DND-41 (cell line): ENCODE results near the gene SBF1.

Source experiments
- ATAC-seq: fragments of 200-7000 bp; cut with Tn5 transposase; 3 replicates; pipeline ENCODE4 v1.9.1; 2021; ENCODE audit warnings: low read depth; ENCODE audit not compliant: insufficient read depth
- DNase-seq: peaks from one replicate; pipeline ENCODE4 v3.0.0-alpha.2; 2020
- H2AFZ ChIP-seq: 2 replicates; pipeline ENCODE4 v1.6.0; 2012; ENCODE audit warnings: low read depth, low read length
- H3K27ac ChIP-seq: 2 replicates; pipeline ENCODE4 v1.5.1; 2012; ENCODE audit warnings: low read length, inconsistent platforms
- H3K27me3 ChIP-seq: fragments of 200-600 bp; sonication (generic); 2 replicates; pipeline ENCODE4 v1.6.0; 2012; ENCODE audit warnings: low read length, mild to moderate bottlenecking, inconsistent platforms; ENCODE audit not compliant: insufficient read depth, poor library complexity
- H3K36me3 ChIP-seq: 2 replicates; pipeline ENCODE4 v1.5.1; 2012; ENCODE audit warnings: low read length, inconsistent platforms; ENCODE audit not compliant: insufficient read depth
- H3K4me1 ChIP-seq: 2 replicates; pipeline ENCODE4 v1.5.1; 2012; ENCODE audit warnings: mild to moderate bottlenecking, low read length; ENCODE audit not compliant: insufficient read depth
- H3K4me2 ChIP-seq: 2 replicates; pipeline ENCODE4 v1.6.0; 2012; ENCODE audit warnings: mild to moderate bottlenecking, moderate library complexity, low read length, inconsistent platforms; ENCODE audit not compliant: insufficient read depth
- H3K4me3 ChIP-seq, 2 experiments: fragments of 200-600 bp in 1 of 2; shearing (Covaris generic) in 1 of 2; 2 replicates each; pipeline ENCODE4 v1.5.1; 2012 to 2016; ENCODE audit warnings: inconsistent platforms in 2 of 2, low read length in 2 of 2, mild to moderate bottlenecking in 2 of 2, low read depth in 1 of 2, moderate library complexity in 1 of 2
- H3K79me2 ChIP-seq: 2 replicates; pipeline ENCODE4 v1.6.0; 2012; ENCODE audit warnings: low read length, inconsistent platforms; ENCODE audit not compliant: insufficient read depth
- H3K9ac ChIP-seq: 2 replicates; pipeline ENCODE4 v1.6.0; 2012; ENCODE audit warnings: low read depth, mild to moderate bottlenecking, inconsistent platforms, low read length, moderate library complexity
- H3K9me3 ChIP-seq: 2 replicates; pipeline ENCODE4 v1.5.1; 2012; ENCODE audit warnings: low read length, moderate library complexity, mild to moderate bottlenecking, inconsistent platforms; ENCODE audit not compliant: insufficient read depth, severe bottlenecking
- H4K20me1 ChIP-seq: 2 replicates; pipeline ENCODE4 v1.6.0; 2012; ENCODE audit warnings: low read length; ENCODE audit not compliant: insufficient read depth
- CTCF ChIP-seq: IDR thresholded peaks from 2 replicates; pipeline ENCODE4 v1.5.1; 2012; ENCODE audit warnings: borderline replicate concordance, low read length, moderate library complexity, mild to moderate bottlenecking; ENCODE audit not compliant: poor library complexity, severe bottlenecking; ENCODE audit errors: extremely low read depth
- EZH2 ChIP-seq: IDR thresholded peaks from 3 replicates; pipeline ENCODE4 v1.6.1; 2012; ENCODE audit warnings: borderline replicate concordance, low read depth, mild to moderate bottlenecking, moderate library complexity, low read length, inconsistent platforms; ENCODE audit not compliant: severe bottlenecking

The SBF1 gene

GRCh38 chr22:50443801-50444625 lies 30.8 kb downstream of the SBF1 start:
- H3K36me3 ChIP-seq = peaks cover 85% of the 10 kb centered on the region
- DNase-seq = no peak
- H4K20me1 ChIP-seq = peaks cover 57% of the 10 kb centered on the region
- TF ChIP-seq EZH2 (no peak), CTCF (no peak)
- H3K9me3 ChIP-seq = no peaks in the 10 kb centered on the region
- H3K79me2 ChIP-seq = no peaks in the 10 kb centered on the region
- no peaks in the 10 kb centered on the region for H3K27me3 ChIP-seq
- peaks cover 5% of the 10 kb centered on the region; the same call in 1 of the 2 replicates for H3K4me1 ChIP-seq
- H3K4me3 ChIP-seq = no peak overlapping the region
- no peak overlapping the region for H3K9ac ChIP-seq
- H2AFZ ChIP-seq = no peak overlapping the region
- ATAC-seq = peak; percentile 11
- H3K4me2 ChIP-seq = no peak overlapping the region
- H3K27ac ChIP-seq = no peak overlapping the region

- Histone ChIP-seq H3K27ac (no peak overlapping the region; the same call in 1 of the 2 replicates), H4K20me1 (peaks cover 55% of the 10 kb centered on the region), H3K27me3 (no peaks in the 10 kb centered on the region), H3K4me1 (peaks cover 5% of the 10 kb centered on the region; the same call in 1 of the 2 replicates), H3K9ac (no peak overlapping the region), H3K4me2 (no peak overlapping the region), H3K9me3 (no peaks in the 10 kb centered on the region), H3K36me3 (peaks cover 85% of the 10 kb centered on the region), H2AFZ (no peak overlapping the region), H3K79me2 (no peaks in the 10 kb centered on the region), H3K4me3 (no peak overlapping the region)
- TF ChIP-seq EZH2 = no peak
- TF ChIP-seq CTCF = no peak
- ATAC-seq = peak; percentile 10; the same call in 2 of the 3 replicates
- DNase-seq = no peak
These were observed 31.6 kb downstream of the SBF1 start for GRCh38 chr22:50443197-50443596.

- Histone ChIP-seq H3K4me2 (no peak overlapping the region), H3K36me3 (peaks cover 85% of the 10 kb centered on the region), H3K27me3 (no peaks in the 10 kb centered on the region), H2AFZ (no peak overlapping the region), H3K9ac (no peak overlapping the region), H3K9me3 (no peaks in the 10 kb centered on the region), H3K27ac (no peak overlapping the region; the same call in 1 of the 2 replicates), H4K20me1 (peaks cover 45% of the 10 kb centered on the region), H3K4me3 (no peak overlapping the region), H3K79me2 (no peaks in the 10 kb centered on the region), H3K4me1 (peaks cover 5% of the 10 kb centered on the region; the same call in 1 of the 2 replicates)
- no peak for ATAC-seq
- no peak for DNase-seq
- TF ChIP-seq EZH2 = no peak
- no peak for TF ChIP-seq CTCF
These were observed 33.3 kb downstream of the SBF1 start for GRCh38 chr22:50441428-50441993.
